Thoracic aorta (tissue), 2 donors: ENCODE measurements around the gene FMN2. TPM values are rescaled to one million over a fixed set of nuclear protein-coding genes. Genes with fewer than 3 reads are reported as not detected.
"Not testable (repeated sequence)": the region's sequence is repeated elsewhere in the genome, so short reads cannot be mapped to it uniquely, and the experiment has no call there.

Experiments
- ATAC-seq: fragments of 150-250 bp; one replicate; pipeline ENCODE4 v1.8.0; 2017; ENCODE audit warnings: low read depth; ENCODE audit not compliant: insufficient number of reproducible peaks, low FRiP score
- DNase-seq: peaks from one replicate; pipeline ENCODE4 v3.0.0-alpha.2; 2020; ENCODE audit warnings: low spot score
- H3K27ac ChIP-seq, 2 donors: fragments of 200-600 bp; sonication (generic); 1 replicate in 1 of 2; 2 replicates in 1 of 2; pipeline ENCODE4 v1.5.1; 2016; ENCODE audit warnings: mild to moderate bottlenecking in 2 of 2, moderate library complexity in 2 of 2
- H3K27me3 ChIP-seq: fragments of 200-600 bp; sonication (generic); replicated peaks from 2 replicates; pipeline ENCODE4 v1.6.0; 2016; ENCODE audit warnings: mild to moderate bottlenecking; ENCODE audit not compliant: insufficient read depth
- H3K36me3 ChIP-seq: fragments of 200-600 bp; sonication (generic); one replicate; pipeline ENCODE4 v1.5.1; 2016
- H3K4me1 ChIP-seq, 2 donors: fragments of 200-600 bp; sonication (generic); 1 replicate in 1 of 2; 2 replicates in 1 of 2; pipeline versions ENCODE4 v1.5.1 to v1.6.0; 2016; ENCODE audit warnings: low read depth in 2 of 2, mild to moderate bottlenecking in 1 of 2; ENCODE audit not compliant: control insufficient read depth in 1 of 2
- H3K4me3 ChIP-seq: fragments of 200-600 bp; sonication (generic); 2 replicates; pipeline ENCODE4 v1.5.1; 2016; ENCODE audit warnings: mild to moderate bottlenecking
- H3K9me3 ChIP-seq: fragments of 200-600 bp; sonication (generic); 2 replicates; pipeline ENCODE4 v1.5.1; 2016
- total RNA-seq, 2 donors: library from RNA; depleted of rRNA; stranded (reverse); fragments of >200 nt; gene quantifications; one replicate each; pipeline versions ENCODE4 v1.1.0 to v1.2.3, GENCODE V29; 2016
- TF ChIP-seq, protein P1 (sequence below): fragments of 200-600 bp; sonication (generic); IDR thresholded peaks from one replicate; pipeline ENCODE4 v1.5.1; 2019; ENCODE audit warnings: antibody characterized with exemption

The FMN2 gene
- total RNA-seq, 2 donors from 2014 or later = 0.14 to 0.71 TPM

GRCh38 chr1:240271081-240271480 lies 179.4 kb downstream of the FMN2 start:
- Histone ChIP-seq H3K4me1 (no peaks in the 10 kb centered on the region), H3K4me3 (no peak overlapping the region), H3K27me3 (no peaks in the 10 kb centered on the region), H3K27ac (no peak overlapping the region), H3K36me3 (no peaks in the 10 kb centered on the region), H3K9me3 (peaks cover 4% of the 10 kb centered on the region)
- no peak for DNase-seq
- ATAC-seq = no peak
- TF ChIP-seq, protein P1, sequence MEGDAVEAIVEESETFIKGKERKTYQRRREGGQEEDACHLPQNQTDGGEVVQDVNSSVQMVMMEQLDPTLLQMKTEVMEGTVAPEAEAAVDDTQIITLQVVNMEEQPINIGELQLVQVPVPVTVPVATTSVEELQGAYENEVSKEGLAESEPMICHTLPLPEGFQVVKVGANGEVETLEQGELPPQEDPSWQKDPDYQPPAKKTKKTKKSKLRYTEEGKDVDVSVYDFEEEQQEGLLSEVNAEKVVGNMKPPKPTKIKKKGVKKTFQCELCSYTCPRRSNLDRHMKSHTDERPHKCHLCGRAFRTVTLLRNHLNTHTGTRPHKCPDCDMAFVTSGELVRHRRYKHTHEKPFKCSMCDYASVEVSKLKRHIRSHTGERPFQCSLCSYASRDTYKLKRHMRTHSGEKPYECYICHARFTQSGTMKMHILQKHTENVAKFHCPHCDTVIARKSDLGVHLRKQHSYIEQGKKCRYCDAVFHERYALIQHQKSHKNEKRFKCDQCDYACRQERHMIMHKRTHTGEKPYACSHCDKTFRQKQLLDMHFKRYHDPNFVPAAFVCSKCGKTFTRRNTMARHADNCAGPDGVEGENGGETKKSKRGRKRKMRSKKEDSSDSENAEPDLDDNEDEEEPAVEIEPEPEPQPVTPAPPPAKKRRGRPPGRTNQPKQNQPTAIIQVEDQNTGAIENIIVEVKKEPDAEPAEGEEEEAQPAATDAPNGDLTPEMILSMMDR = no peak

DNA sequence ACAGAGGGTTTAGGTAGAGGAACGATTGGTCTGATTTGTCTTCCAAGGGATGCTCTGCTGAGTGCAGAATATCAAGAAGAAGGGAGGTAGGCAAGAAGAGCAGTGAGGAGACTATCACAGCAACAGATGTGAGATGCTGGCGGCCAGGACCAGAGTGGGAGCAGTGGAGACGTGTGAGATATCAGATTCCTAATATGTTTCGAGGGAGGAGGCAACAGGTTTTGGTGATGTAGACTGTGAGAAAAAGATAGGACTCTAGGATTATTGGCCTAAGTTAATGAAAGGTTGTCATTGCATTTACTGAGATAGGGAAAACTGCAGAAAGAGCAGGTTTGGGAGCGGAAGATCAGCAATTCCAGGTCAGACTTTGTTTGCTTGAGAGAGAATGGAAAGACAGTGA lies 182.9 kb downstream of the FMN2 start:
- DNase-seq = no peak
- TF ChIP-seq, protein P1 = no peak
- no peaks in the 10 kb centered on the region for H3K4me1 ChIP-seq
- H3K27ac ChIP-seq = no peak overlapping the region
- H3K27me3 ChIP-seq = no peaks in the 10 kb centered on the region
- no peaks in the 10 kb centered on the region for H3K36me3 ChIP-seq
- no peaks in the 10 kb centered on the region for H3K9me3 ChIP-seq
- no peak overlapping the region for H3K4me3 ChIP-seq
- ATAC-seq = no peak

DNA sequence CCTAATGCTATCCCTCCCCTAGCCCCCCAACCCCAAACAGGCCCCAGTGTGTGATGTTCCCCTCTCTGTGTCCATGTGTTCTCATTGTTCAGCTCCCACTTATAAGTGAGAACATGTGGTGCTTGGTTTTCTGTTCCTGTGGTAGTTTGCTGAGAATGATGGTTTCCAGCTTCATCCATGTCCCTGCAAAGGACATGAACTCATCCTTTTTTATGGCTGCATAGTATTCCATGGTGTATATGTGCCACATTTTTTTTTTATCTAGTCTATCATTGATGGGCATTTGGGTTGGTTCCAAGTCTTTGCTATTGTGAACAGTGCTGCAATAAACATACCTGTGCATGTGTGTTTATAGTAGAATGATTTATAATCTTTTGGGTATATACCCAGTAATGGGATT lies 183.5 kb downstream of the FMN2 start:
- H3K27ac ChIP-seq, H3K36me3 ChIP-seq, DNase-seq, H3K27me3 ChIP-seq, H3K4me3 ChIP-seq, H3K9me3 ChIP-seq, H3K4me1 ChIP-seq, ATAC-seq: not testable (repeated sequence)

- TF ChIP-seq, protein P1 = no peak
- Histone ChIP-seq H3K27ac (no peak overlapping the region), H3K36me3 (no peaks in the 10 kb centered on the region), H3K4me1 (no peaks in the 10 kb centered on the region), H3K9me3 (no peaks in the 10 kb centered on the region), H3K4me3 (no peak overlapping the region), H3K27me3 (no peaks in the 10 kb centered on the region)
- DNase-seq (no peak), ATAC-seq (no peak)
These were observed 186.4 kb downstream of the FMN2 start for GRCh38 chr1:240278082-240278481.

DNA sequence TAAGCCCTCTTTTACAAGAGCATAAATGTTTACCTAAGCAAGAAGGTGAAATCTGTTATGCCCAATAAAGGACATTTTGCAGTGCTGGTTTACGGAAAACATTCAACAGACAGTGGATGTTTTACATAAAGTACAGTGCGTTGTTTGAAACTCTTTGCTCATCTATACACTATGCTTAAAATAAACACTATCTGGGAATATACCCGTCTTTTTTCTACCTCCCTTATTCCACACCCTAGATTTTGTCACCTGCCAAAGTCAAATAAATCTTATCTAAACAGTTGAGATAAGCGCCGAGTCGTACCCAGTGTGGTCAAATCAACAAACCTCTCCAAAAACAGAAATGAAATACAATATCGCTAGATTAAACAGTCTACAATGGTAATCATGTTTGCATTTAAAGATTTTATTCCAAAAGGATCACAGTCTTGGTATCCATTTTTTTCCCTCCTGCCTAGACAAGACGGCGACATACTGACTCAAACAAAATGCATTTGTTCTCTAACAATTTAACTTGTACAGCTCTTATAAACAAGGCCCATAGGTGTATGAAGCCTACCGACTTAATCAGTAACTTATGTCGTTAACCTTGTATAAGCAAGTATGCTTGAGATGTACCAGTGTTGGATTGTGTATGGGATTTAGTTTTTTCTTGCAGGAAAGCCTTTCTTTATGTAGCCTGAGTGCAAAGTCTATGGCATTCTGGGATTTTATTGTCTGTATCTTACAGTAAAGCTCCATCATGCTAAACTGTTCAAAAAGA lies 189.1 kb downstream of the FMN2 start:
- ATAC-seq = no peak
- H3K9me3 ChIP-seq = no peaks in the 10 kb centered on the region
- no peaks in the 10 kb centered on the region for H3K36me3 ChIP-seq
- TF ChIP-seq, protein P1 = no peak
- H3K27me3 ChIP-seq = no peaks in the 10 kb centered on the region
- no peak overlapping the region for H3K4me3 ChIP-seq
- no peak for DNase-seq
- H3K4me1 ChIP-seq = no peaks in the 10 kb centered on the region
- H3K27ac ChIP-seq = no peak overlapping the region
